ENCODE measurements around the gene GPR153.

GRCh38 chr1:6234502-6235295 is 26.2 kb downstream of the GPR153 start:
- no peak for TF ChIP-seq CTCF (IDR thresholded peaks at IDR 0.05)
- TF ChIP-seq POLR2A (IDR thresholded peaks at IDR 0.05), result no peak
- TF ChIP-seq EP300 (IDR thresholded peaks at IDR 0.05), result no peak
